GM21825 (cell line): ENCODE results near the gene CARMIL1.
"Not testable (repeated sequence)": the region's sequence is repeated elsewhere in the genome, so short reads cannot be mapped to it uniquely, and the experiment has no call there.

ENCODE experiments used
- ATAC-seq: cut with Tn5 transposase; IDR thresholded peaks from one replicate; pipeline ENCODE4 v1.9.1; 2021; ENCODE audit warnings: mild to moderate bottlenecking, moderate library complexity; ENCODE audit not compliant: unreplicated experiment

The CARMIL1 gene

DNA sequence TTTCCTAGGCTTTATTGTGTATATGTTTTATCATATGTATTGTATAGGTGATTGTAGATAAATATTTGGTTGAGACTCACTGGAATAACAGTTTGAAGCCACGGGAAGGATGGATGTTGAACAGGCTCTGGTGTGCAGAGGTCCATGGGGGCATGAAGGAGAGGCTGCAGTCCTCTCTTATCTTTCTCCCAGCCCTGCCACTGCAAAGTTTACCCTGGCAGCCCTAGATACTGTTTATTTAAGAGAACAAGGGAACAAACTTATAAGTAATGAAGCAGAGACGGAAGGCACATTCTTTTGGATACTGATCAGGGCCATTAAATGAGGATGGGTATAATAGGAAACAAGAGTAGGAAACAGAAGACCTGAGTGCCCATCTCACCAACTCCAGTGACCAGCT is 269.3 kb downstream of the CARMIL1 start:
- ATAC-seq: no peak

DNA sequence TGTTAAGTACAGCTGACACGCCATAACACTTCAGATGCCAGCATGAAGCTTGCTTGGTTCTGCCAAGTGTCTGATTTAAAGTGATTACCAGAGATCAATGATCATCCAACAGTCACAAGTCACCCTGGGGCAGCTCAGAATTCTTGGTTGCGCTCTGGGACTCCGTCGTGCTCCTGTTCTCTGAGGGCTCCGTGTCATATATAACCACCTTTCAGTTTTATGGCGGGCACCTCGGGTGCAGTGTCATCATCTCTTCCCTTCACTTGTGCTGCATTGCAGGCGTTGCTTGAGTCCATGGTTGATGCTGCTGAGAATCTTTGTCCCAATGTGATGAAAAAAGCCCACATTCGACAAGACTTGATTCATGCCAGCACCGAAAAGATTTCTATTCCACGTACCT is 271.5 kb downstream of the CARMIL1 start:
- no peak for ATAC-seq

DNA sequence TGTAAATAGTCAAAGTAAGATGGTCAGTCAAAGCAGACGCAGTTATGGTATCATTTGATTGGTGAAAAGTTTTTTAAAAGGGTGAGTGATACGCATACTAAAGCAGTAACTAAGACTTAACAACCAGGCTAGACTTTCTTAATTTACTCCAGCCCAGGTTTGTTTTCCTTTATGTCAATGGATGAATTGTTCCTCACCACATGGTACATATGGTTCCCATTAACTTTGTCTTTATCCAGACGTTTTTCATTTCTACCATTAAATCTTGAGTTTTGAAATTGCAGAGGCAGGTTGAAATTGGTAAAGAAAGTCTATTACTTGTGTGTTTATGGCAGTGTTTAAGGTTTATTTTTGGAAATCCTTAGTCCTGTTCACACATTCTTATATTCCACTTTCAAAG is 274.3 kb downstream of the CARMIL1 start:
- no peak for ATAC-seq

DNA sequence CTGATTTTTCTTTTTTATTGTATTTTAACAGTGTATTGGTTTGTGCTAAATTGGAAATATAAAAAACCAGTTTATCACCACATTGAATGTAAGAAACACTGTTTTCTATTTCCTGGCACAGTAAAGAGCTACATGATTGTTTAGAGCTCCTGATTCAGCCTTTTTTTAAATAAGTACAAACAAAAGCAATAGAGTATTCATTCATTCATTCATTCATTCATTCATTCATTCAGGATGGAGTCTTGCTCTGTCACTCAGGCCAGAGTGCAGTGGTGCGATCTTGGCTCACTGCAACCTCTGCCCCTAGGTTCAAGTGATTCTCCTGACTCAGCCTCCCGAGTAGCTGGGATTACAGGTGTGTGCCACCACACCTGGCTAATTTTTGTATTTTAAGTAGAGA is 276.0 kb downstream of the CARMIL1 start:
- ATAC-seq: no peak

DNA sequence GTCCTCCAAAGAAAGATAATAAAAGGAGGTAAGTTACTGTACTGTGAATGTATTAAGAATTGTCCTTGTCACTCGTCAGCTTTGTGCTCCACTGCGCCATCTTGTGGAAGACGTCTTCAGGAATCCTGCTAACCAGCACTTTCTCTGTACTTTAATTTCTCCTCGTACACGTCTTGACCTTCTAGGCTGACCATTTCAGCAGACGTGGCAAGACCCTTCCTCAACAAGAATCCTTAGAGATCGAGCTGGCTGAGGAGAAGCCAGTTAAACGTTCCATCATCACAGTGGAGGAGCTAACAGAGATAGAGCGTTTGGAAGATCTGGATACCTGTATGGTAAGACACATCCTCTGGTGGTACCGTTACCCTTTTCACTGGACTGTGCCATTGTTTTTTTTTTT is 277.3 kb downstream of the CARMIL1 start:
- no peak for ATAC-seq

DNA sequence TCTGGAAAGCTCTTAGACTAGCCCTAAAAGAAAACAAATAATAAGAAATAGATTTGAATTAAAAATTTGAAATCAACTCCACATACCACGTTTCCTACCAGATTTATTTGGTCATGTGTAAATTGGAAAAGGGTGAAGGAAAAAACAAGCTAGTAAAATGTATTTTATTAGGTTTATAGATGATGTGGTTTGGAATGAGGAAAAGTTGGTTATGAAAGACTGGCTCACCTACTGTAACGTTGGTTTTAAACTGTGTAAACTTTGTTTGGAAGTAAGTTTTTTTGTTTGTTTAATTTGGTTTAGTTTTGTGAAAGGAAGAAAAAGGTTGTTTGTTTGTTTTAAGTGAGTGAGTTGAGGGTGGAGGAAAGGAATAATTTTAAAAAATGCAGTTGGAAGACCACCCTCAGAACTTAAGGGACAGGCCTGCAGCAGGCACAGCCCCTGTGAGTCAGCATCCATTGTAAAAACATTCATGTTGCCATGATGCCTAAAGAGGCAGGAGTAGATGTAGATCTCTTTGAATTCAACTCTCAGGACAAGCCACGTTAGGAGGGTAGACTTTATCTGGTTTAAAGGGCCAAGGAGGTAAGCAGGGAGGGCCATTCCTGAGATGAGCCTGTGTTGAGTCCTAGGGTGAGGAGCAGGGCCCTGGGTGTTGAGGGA is 279.1 kb downstream of the CARMIL1 start:
- ATAC-seq: no peak

DNA sequence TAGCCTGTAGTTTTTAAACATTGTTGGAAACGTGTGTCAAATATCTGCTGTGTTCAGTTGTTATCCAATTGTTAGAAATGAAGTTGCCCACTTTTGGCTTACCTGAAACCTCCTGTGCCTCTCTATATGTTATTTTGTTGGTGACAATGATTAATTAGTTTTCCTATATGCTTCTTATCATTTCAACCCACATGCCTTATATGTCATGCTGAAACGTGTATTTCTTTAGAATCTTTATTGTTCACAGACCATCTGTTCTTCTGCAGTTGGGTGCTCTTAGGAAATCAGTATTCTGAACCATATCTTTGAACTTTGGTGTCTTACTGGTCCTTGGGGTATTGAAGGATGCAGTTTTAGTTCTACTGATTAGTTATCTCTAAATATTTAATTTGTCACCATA is 281.7 kb downstream of the CARMIL1 start:
- ATAC-seq: no peak

DNA sequence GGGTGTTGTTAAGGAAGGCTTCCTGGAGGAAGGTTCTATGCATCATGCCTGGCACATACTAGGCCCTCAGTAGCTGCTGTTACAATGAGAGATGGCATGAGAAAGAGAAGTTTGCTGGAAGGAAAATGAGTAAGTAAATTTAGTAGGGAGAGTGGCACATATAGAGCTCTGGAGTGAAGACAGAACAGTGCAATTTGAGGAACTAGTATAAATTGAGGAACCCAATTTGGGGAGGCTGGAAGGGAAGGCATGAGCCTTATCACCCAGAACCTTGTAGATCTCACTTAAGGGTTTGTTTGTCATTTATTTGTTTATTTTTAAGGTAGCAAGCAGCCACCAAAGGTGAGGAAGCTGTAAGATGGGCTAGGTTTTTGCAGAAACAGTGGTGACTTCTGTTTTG is 285.8 kb downstream of the CARMIL1 start:
- ATAC-seq: no peak

DNA sequence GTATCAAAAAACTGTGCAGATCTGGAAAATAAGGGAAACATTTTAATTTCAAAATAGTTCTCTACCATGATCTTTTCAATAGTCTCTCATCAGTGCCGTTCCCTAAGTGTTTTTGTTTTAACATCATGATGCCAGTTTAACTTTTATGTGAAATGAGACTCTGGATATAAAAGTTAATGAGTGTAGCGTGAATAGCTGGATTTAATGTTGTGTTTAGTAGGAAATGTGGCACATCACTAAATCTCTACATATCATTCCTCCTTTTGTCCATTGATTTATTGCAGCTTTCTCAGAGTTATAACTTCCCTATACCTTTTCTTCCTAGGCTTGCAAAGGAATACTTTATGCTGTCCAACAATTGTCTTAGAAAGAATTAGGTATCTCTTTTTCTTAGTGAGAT is 291.4 kb downstream of the CARMIL1 start:
- no peak for ATAC-seq

DNA sequence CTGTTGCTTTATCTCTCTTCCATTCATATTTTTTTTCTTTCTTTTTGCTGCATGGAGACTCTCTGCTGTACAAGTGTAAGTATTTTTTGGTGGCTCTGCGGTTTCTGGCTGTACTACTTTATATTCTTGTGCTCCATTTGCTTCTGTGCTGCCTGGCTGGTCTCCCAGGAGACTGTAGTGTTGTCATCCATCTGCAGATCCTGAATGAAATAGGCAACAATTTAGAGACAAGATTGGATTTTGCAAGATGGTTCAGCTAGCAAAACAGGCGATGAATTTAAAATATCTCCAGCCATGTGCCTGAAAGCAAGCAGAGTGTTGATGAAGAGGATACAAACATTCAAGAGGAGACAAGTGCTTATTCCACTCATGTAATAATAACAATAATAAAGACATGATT is 297.7 kb downstream of the CARMIL1 start:
- no peak for ATAC-seq

DNA sequence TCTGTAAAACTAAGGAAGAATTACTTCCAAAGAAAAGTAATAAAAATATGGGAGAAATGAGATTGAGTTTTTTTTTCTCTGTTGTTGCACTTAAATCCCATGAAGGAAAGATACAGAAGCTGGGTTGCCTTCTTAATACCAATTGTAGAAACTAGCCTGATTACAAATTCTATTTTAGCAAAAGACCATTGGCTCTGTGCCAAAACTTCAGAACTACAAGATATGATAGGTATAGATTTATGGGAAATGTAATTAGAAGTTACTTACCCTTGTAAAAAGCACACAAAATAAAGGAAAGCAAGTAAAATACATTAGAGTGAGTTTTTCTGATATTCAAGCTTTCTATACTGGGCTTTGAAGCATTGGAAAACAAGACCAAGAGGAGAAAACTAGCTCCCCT is 299.4 kb downstream of the CARMIL1 start:
- no peak for ATAC-seq

DNA sequence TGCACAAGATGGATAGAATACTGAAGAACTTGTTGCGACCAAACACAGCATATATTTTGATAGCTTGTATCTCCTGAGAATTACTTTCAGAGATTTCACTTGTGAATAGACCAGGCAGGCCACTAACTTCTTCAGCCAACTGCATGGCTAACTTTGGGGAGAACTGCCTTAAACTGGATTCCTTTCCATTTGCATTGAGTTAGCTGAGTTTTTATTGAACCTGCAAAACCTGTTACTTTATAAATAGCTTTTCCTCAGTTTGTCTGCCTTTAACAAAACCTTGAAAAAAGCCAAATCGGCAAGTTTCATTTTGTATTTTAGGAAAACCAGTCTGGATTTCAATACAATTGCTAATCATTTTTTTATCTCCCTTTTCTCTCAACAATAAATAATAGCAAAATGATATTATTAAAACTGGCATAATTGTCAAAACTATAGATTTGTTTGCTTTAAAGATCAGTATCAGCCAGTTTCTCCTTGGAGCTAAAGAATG is 300.3 kb downstream of the CARMIL1 start:
- no peak for ATAC-seq

DNA sequence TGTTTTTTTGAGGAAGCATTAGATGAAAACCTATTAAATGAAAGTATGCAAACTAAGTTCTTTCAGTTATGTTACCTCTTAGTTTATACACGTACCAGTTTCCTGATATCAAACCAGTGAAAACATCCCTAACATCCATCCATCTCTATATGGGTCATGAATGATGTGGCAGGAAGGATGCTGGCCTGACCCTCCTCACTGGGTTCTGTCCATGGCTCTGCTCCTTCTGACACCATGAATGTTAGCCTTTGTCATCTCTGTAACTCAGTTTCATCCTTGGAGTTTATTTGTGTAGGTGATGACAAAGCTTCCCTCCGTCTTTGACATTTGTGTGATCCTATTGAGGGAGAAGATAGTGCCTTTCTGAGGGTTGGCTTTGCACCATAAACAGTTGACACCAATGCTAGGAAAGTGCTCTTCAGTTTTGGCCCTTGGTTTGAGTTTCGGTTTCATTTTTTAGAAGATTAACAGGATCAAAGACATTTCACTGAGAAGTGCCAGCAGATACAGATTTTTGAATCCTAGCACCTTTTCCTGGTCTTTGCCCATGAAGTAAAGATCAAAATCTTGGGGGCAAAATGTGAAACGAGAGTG is 300.8 kb downstream of the CARMIL1 start:
- no peak for ATAC-seq

DNA sequence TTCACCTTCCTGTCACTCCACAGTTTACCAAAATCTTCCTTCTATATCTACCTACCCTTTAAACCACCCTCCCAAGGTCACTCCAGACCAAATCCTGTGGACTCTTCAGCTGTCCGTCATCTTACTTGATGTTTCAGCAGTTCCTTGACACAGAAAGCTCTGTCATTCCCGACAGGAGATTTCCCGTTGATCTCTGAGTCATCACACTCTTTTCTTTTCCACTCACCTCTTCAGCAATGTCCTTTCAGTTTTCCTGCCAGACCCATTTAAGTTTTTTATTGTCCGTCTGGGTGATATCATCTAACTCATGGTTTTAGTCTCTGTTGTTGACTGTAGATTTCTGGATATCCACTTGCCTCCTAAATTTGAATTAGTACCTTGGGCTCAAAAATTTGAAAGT is 302.9 kb downstream of the CARMIL1 start:
- ATAC-seq: no peak

DNA sequence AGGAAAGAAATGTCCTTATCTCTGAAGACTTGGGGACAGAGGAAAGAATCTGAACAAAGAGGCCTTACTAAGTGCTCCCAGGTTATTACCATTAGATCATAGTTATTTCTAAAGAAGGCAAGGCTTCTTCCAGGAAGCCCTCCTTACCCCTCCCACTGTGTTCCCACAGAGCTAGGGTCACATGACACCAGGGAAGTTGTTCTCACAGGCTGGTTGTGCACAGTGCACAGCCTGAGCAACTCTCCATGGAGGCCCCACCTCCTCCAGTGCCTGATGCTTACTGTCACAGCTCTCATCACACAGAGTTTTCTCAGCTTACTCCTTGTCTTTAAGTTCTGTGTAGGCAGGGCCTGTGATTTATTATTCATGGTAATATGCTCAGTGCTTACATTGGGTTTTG is 303.9 kb downstream of the CARMIL1 start:
- ATAC-seq: no peak

DNA sequence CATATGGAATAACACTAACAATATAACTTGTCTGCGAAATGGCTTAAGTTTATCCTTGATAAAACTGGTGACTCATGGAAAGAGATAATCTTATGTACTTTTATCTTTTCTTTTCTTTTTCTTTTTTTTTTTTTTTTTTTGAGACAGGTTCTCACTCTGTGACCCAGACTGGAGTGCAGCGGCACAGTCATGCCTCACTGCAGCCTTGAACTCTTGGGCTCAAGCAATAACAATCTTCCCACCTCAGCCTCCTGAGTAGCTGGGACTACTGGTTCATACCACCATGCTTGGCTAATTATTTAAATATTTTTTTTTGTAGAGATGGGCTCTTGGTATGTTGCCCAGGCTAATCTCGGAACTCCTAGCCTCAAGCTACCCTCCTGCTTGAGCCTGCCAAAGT is 304.7 kb downstream of the CARMIL1 start:
- ATAC-seq: no peak

DNA sequence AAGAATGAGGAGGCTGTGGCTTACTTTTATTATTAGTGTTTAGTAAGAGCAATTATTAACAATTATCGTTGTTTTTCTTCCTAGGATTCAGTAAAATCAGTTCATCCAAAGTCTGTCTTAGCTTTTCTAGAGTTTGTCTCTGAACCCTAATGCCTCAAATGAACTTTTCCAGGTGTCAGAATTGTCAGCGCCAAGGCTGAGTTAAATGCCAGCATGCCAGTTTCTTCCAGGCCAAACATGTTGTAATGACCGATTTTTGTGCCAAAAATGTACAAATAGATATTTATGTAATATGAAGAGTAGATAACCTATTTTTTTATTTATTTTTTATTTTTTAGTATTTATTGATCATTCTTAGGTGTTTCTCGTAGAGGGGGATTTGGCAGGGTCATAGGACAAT is 306.1 kb downstream of the CARMIL1 start:
- ATAC-seq: no peak

DNA sequence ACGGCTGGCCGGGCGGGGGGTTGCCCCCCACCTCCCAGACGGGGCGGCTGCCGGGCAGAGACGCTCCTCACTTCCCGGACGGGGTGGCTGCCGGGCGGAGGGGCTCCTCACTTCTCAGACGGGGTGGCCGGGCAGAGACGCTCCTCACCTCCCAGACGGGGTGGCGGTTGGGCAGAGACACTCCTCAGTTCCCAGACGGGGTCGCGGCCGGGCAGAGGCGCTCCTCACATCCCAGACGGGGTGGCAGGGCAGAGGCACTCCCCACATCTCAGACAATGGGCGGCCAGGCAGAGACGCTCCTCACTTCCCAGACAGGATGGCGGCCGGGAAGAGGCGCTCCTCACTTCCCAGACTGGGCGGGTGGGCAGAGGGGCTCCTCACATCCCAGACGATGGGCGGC is 306.9 kb downstream of the CARMIL1 start:
- not testable (repeated sequence) for ATAC-seq

DNA sequence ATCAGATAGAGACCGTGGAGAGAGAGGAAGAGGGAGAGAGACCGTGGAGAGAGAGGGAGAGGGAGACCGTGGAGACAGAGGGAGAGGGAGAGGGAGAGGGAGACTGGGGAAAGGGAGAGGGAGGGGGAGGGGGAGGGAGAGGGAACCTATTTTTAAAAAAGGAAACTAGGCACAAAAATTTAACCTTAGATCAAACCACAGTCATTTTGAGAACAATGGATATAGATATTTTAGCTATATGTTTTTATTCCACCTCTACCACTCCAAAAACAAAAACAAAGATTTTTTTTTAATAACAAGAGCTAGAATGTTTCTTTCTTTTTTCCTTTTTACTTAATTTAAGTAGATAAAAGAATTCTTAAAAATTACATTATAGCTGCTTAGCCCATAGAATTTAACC is 307.8 kb downstream of the CARMIL1 start:
- ATAC-seq: no peak

DNA sequence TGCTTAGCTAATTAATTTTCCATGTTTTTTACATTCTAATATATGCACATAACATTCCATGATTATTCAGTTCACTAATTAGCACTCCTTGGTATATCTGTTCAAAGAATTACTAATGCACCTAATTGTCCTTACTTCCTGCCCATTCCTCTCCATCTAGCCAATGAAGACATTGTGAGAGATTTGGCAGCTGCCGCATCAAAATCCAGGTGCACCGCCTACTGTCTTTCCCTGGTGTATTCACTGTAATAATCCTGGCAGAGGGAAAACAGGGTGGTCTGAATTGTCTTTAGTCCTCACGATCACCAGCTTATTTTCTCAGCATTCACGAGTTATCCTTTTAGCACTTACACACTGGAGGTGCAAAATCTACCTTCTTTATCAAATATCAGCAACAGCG is 311.8 kb downstream of the CARMIL1 start:
- ATAC-seq: no peak

DNA sequence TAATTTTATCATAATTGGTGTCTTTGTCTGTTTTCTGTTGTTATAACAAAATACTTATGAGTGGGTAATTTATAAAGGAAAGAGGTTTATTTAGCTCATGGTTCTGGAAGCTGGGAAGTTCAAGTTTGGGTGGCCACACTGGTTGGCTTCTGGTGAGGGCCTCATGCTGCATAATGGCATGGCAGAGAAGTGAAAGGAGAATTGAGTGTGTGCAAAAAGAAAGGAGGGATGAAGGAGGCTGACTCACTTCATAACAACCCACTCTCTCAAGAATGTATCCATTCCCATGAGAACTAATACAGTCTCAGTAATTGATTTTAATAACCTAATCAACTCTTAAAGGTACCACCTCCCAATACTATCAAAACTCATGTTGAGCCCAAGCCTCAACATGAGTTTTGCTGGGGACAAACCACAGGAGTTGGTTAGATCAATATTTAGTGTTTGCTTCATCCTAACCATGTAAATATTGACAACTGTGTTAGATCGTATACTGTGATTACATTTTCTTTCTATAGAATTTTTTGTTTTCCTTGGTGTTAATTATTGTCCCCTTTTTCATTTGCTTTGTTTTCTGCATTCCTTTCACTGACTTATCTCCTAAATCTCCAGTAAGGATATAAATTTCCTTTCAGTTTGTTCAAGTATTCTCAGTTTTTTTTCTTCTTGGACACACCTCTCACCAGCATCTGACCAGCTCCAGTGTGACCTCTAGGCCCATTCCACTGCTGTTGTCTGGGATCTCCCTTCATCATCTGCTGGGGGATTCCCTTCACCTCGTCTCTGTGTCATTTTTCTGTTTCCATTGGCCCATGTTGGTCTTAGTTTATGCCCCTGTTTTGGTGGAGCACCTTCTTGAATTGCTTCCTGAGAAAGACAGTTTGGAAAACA is 318.0 kb downstream of the CARMIL1 start:
- no peak for ATAC-seq

DNA sequence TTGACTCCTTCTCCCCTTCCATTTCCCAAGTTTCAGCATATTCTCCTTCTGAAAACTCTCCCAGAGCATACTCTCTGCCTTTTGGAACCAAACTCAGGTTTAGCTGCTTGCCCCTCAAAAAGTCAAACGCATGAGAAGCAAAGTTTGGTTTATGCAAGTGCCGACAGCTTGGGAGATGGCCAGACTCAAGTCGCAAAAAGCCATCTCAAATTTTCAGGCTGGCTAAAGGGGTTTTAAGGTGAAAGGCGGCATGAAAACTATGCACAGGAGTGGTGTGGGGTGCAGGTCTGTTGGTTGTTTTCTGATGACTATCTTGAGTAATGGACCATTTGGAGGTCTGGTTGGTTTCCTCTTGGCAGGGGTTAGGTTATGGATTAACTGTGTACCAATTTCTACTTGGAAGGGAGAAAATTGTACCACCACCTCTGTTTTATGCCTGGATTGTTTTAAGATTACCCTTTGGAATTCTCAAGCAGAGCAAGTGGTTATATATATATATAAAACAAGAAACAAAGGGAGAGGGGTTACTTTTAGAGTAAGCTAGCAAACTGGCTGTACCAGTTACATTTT is 320.4 kb downstream of the CARMIL1 start:
- ATAC-seq: no peak
